GM23338 (cell line): Measurements from ENCODE around the gene SNX15. TPM values are rescaled to one million over a fixed set of nuclear protein-coding genes. Genes with fewer than 3 reads are reported as not detected.

ENCODE experiments used
- EZH2phosphoT487 ChIP-seq: fragments of 200-600 bp; sonication (generic); IDR thresholded peaks from one replicate; pipeline ENCODE4 v1.8.1; 2018; ENCODE audit warnings: antibody characterized with exemption; ENCODE audit not compliant: unreplicated experiment
- JUNB ChIP-seq: IDR thresholded peaks from one replicate; pipeline ENCODE4 v1.6.1; 2016; ENCODE audit warnings: antibody characterized with exemption; ENCODE audit not compliant: unreplicated experiment
- NANOG ChIP-seq: IDR thresholded peaks from 2 replicates; pipeline ENCODE4 v1.6.1; 2016; ENCODE audit warnings: antibody characterized with exemption, borderline replicate concordance
- POLR2AphosphoS5 ChIP-seq: IDR thresholded peaks from 2 replicates; pipeline ENCODE4 v1.6.1; 2016; ENCODE audit warnings: antibody characterized with exemption, low read depth
- STAT1 ChIP-seq: IDR thresholded peaks from one replicate; pipeline ENCODE4 v1.6.1; 2016; ENCODE audit warnings: antibody characterized with exemption; ENCODE audit not compliant: unreplicated experiment
- ZNF331 ChIP-seq: fragments of 250-450 bp; sonication (Bioruptor Pico); IDR thresholded peaks from 2 replicates; pipeline ENCODE4 v1.5.0; 2020; ENCODE audit warnings: low read depth, mild to moderate bottlenecking, moderate library complexity
- polyA plus RNA-seq: library from polyadenylated mRNA; unstranded; fragments of >200 nt; fragmentation: Nextera tagmentation; extraction: Ambion mirVana; gene quantifications from 2 replicates; pipeline ENCODE4 v1.2.1, GENCODE V29; 2016
- total RNA-seq: library from RNA; depleted of rRNA; stranded (reverse); fragments of >200 nt; shearing (Covaris generic); gene quantifications from 2 replicates; pipeline ENCODE4 v1.2.3, GENCODE V29; 2014
- TF ChIP-seq, protein P1 (sequence below): fragments of 250-450 bp; sonication (Bioruptor Pico); IDR thresholded peaks from 2 replicates; pipeline ENCODE4 v1.5.0; 2020; ENCODE audit warnings: mild to moderate bottlenecking, moderate library complexity
- TF ChIP-seq, protein P2 (sequence below): IDR thresholded peaks from 2 replicates; pipeline ENCODE4 v1.6.1; 2016; ENCODE audit warnings: antibody characterized with exemption
- TF ChIP-seq, protein P3 (sequence below), 2 experiments: fragments of 200-600 bp in 1 of 2; sonication (generic) in 1 of 2; conservative IDR thresholded peaks; 2 replicates each; pipeline versions ENCODE4 v1.5.1 to v1.6.1; 2016 to 2017; ENCODE audit warnings: antibody characterized with exemption in 2 of 2, low read depth in 2 of 2, mild to moderate bottlenecking in 2 of 2, moderate library complexity in 1 of 2

SNX15 gene
- total and polyA plus RNA-seq, 2 experiments from 2014 or later, result 13.0 to 21.4 TPM

DNA sequence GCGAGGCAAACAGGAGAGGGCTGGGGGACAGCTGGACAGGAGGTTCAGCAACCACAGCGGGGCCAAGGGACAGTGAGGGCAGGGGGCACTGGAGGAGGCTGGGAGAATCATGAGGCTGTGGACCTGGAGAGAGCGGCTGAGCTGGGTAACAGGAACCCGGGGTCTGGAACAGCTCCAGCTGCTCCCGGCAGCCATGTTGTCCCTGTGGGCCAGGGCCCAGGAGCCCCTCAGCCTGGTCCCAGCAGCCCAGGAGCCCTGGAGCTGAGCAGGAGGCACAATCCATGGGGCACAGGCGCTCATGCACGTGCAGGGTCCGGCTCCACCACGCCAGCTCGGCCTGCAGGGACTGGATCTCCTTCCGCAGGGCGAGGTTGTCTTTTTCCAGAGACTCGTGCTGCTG, 37.8 kb upstream of the SNX15 start (continued):
- TF ChIP-seq, protein P1, sequence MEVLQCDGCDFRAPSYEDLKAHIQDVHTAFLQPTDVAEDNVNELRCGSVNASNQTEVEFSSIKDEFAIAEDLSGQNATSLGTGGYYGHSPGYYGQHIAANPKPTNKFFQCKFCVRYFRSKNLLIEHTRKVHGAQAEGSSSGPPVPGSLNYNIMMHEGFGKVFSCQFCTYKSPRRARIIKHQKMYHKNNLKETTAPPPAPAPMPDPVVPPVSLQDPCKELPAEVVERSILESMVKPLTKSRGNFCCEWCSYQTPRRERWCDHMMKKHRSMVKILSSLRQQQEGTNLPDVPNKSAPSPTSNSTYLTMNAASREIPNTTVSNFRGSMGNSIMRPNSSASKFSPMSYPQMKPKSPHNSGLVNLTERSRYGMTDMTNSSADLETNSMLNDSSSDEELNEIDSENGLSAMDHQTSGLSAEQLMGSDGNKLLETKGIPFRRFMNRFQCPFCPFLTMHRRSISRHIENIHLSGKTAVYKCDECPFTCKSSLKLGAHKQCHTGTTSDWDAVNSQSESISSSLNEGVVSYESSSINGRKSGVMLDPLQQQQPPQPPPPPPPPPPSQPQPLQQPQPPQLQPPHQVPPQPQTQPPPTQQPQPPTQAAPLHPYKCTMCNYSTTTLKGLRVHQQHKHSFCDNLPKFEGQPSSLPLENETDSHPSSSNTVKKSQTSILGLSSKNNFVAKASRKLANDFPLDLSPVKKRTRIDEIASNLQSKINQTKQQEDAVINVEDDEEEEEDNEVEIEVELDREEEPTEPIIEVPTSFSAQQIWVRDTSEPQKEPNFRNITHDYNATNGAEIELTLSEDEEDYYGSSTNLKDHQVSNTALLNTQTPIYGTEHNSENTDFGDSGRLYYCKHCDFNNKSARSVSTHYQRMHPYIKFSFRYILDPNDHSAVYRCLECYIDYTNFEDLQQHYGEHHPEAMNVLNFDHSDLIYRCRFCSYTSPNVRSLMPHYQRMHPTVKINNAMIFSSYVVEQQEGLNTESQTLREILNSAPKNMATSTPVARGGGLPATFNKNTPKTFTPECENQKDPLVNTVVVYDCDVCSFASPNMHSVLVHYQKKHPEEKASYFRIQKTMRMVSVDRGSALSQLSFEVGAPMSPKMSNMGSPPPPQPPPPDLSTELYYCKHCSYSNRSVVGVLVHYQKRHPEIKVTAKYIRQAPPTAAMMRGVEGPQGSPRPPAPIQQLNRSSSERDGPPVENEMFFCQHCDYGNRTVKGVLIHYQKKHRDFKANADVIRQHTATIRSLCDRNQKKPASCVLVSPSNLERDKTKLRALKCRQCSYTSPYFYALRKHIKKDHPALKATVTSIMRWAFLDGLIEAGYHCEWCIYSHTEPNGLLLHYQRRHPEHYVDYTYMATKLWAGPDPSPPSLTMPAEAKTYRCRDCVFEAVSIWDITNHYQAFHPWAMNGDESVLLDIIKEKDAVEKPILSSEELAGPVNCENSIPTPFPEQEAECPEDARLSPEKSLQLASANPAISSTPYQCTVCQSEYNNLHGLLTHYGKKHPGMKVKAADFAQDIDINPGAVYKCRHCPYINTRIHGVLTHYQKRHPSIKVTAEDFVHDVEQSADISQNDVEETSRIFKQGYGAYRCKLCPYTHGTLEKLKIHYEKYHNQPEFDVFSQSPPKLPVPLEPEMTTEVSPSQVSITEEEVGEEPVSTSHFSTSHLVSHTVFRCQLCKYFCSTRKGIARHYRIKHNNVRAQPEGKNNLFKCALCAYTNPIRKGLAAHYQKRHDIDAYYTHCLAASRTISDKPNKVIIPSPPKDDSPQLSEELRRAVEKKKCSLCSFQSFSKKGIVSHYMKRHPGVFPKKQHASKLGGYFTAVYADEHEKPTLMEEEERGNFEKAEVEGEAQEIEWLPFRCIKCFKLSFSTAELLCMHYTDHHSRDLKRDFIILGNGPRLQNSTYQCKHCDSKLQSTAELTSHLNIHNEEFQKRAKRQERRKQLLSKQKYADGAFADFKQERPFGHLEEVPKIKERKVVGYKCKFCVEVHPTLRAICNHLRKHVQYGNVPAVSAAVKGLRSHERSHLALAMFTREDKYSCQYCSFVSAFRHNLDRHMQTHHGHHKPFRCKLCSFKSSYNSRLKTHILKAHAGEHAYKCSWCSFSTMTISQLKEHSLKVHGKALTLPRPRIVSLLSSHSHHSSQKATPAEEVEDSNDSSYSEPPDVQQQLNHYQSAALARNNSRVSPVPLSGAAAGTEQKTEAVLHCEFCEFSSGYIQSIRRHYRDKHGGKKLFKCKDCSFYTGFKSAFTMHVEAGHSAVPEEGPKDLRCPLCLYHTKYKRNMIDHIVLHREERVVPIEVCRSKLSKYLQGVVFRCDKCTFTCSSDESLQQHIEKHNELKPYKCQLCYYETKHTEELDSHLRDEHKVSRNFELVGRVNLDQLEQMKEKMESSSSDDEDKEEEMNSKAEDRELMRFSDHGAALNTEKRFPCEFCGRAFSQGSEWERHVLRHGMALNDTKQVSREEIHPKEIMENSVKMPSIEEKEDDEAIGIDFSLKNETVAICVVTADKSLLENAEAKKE (CRISPR knock-in tag), result no peak
- TF ChIP-seq JUNB, result no peak
- no peak for TF ChIP-seq NANOG
- TF ChIP-seq, protein P2, sequence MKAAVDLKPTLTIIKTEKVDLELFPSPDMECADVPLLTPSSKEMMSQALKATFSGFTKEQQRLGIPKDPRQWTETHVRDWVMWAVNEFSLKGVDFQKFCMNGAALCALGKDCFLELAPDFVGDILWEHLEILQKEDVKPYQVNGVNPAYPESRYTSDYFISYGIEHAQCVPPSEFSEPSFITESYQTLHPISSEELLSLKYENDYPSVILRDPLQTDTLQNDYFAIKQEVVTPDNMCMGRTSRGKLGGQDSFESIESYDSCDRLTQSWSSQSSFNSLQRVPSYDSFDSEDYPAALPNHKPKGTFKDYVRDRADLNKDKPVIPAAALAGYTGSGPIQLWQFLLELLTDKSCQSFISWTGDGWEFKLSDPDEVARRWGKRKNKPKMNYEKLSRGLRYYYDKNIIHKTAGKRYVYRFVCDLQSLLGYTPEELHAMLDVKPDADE, result no peak
- TF ChIP-seq EZH2phosphoT487, result no peak
- no peak for TF ChIP-seq POLR2AphosphoS5
- TF ChIP-seq, protein P3, sequence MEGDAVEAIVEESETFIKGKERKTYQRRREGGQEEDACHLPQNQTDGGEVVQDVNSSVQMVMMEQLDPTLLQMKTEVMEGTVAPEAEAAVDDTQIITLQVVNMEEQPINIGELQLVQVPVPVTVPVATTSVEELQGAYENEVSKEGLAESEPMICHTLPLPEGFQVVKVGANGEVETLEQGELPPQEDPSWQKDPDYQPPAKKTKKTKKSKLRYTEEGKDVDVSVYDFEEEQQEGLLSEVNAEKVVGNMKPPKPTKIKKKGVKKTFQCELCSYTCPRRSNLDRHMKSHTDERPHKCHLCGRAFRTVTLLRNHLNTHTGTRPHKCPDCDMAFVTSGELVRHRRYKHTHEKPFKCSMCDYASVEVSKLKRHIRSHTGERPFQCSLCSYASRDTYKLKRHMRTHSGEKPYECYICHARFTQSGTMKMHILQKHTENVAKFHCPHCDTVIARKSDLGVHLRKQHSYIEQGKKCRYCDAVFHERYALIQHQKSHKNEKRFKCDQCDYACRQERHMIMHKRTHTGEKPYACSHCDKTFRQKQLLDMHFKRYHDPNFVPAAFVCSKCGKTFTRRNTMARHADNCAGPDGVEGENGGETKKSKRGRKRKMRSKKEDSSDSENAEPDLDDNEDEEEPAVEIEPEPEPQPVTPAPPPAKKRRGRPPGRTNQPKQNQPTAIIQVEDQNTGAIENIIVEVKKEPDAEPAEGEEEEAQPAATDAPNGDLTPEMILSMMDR (conservative IDR thresholded peaks at IDR 0.05; ENCODE audit: low read depth in 2 of 2), result no peak
- no peak for TF ChIP-seq ZNF331 (CRISPR knock-in tag)
- TF ChIP-seq STAT1, result no peak
